Measurements from ENCODE around the gene ARHGAP29.

Gene ARHGAP29

DNA sequence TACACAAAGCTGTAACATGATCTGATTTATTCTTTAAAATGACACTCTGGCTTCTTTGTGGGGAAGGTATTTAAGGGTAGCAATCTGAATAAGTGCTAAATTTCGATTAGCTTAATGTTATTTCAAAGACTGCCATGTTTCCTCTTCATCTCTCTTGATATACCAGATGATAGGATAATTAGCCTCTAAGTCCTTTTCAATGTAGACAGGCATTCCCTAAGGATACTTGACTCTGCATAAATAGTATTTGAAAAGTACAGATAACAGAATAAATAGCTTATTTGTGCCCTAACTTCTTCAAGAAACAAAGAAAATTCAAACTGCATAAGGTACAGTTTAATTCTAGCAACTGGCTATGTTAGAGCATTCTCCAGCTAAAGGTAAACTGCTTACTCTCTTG lies 46.2 kb downstream of the ARHGAP29 start:
- ChIA-PET POLR2A (no interaction called here), CTCF (interaction anchor here (1.1 to 3.9 kb wide), 6 partner anchors 13 to 151 kb away, joined by 3 to 16 read pairs (median 5); no protein-coding TSS in a partner anchor)
- no peak for DNase-seq (ENCODE audit: low read depth, low spot score)
- TF ChIP-seq, protein P1, sequence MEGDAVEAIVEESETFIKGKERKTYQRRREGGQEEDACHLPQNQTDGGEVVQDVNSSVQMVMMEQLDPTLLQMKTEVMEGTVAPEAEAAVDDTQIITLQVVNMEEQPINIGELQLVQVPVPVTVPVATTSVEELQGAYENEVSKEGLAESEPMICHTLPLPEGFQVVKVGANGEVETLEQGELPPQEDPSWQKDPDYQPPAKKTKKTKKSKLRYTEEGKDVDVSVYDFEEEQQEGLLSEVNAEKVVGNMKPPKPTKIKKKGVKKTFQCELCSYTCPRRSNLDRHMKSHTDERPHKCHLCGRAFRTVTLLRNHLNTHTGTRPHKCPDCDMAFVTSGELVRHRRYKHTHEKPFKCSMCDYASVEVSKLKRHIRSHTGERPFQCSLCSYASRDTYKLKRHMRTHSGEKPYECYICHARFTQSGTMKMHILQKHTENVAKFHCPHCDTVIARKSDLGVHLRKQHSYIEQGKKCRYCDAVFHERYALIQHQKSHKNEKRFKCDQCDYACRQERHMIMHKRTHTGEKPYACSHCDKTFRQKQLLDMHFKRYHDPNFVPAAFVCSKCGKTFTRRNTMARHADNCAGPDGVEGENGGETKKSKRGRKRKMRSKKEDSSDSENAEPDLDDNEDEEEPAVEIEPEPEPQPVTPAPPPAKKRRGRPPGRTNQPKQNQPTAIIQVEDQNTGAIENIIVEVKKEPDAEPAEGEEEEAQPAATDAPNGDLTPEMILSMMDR (IDR thresholded peaks at IDR 0.05; ENCODE audit: insufficient read depth, low read length, missing control alignments): no peak
- H3K4me3 ChIP-seq (ENCODE audit: low read depth, low read length): no peak overlapping the region

DNA sequence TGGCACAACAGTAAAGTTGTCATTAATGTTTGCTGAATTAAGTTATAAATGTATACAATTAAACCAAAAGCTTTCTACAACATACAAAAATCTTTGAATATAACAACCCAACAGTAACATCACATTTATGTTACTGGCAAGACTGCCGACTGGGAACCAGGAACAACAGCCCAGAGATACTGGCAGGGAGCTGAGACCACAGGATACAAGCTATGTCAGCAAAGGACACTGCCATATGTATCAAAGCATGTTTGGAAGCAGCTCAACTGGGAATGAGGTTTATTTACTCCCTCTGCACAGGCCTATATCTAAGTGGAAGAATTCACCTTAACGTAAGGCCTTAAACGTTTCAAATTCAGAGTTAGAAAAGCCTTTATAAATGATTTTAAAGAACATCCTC lies 50.4 kb downstream of the ARHGAP29 start:
- POLR2A ChIA-PET: no interaction called here
- CTCF ChIA-PET: interaction anchor here (0.9 to 1.7 kb wide), 6 partner anchors 9 to 161 kb away, joined by 3 to 4 read pairs (median 3); no protein-coding TSS in a partner anchor
- TF ChIP-seq, protein P1 (IDR thresholded peaks at IDR 0.05; ENCODE audit: insufficient read depth, low read length, missing control alignments): no peak
- DNase-seq (ENCODE audit: low read depth, low spot score): no peak
- no peak overlapping the region for H3K4me3 ChIP-seq (ENCODE audit: low read depth, low read length)

DNA sequence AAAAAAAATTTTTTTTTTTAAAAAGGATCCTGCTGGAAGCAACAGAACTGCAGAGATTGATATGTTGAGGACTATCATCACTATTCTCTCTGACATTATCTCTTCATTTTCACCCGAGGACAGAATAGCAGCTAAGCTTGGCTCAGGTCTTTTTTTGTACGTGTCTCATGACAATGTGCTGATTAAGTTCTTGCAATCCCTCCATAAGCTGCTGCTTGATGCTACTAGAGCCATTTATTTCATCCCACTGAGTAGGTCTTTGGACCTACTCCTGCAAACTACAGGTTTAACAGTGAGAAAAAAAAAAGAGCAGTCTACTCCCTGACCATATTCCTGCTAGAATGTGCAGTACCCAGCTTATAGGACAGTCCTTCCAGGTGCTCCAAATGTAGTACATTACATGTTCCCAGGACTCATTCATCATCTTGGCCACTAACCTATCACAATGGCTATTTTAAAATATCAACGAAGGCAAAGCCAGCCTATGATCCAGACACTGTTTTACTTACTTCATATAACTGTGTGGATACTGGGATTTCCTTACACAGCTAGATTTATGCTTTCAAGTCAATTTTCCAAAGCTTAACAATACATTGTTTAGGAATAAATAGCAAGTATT lies 54.1 kb downstream of the ARHGAP29 start:
- CTCF ChIA-PET: interaction anchor here (1.1 to 1.4 kb wide), 2 partner anchors 121 to 152 kb away, joined by 3 to 5 read pairs; no protein-coding TSS in a partner anchor
- TF ChIP-seq, protein P1 (IDR thresholded peaks at IDR 0.05; ENCODE audit: insufficient read depth, low read length, missing control alignments): no peak
- DNase-seq (ENCODE audit: low read depth, low spot score): no peak
- H3K4me3 ChIP-seq (ENCODE audit: low read depth, low read length): no peak overlapping the region
- POLR2A ChIA-PET: no interaction called here

DNA sequence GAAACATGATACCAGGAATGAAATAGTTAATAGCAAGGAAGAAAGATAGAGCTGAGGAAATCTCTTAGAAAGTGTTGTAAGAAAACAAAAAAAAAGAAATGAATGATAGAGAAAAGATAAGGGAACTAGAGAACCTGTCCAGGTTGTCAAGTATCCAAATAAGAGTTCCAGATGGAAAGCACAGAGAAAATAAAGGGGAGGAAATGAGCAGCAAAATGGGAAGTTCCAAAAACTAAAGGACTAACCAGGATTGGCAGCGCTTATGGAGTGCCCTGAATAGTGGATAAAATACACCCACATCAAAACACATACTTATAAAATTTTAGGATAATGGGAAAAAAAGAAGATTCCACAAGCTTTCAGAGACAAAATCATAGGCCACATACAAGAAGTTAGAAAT lies 55.2 kb downstream of the ARHGAP29 start:
- no peak for DNase-seq (ENCODE audit: low read depth, low spot score)
- CTCF ChIA-PET: interaction anchor here (0.9 kb wide), 1 partner anchor 120 kb away, joined by 4 read pairs; no protein-coding TSS in a partner anchor
- no peak overlapping the region for H3K4me3 ChIP-seq (ENCODE audit: low read depth, low read length)
- TF ChIP-seq, protein P1 (IDR thresholded peaks at IDR 0.05; ENCODE audit: insufficient read depth, low read length, missing control alignments): no peak
- POLR2A ChIA-PET: no interaction called here

DNA sequence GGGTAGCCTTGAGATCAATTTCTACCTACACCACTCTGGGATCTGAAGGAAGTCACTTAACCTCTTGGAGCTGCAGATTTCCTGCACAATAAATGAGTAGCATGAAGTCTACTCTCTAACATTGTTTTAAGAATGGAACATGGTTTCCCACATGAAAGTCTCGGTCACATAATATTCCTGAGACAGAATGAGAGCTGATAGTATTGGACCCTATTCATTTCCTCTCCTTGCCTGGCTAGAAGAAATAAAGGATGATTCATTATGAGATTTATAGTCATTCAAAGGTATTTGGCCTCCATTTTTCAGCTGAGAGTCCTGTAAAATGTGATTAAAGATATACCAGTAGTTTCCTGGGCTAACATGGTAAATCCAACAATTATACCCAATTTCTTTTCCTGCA lies 56.7 kb downstream of the ARHGAP29 start:
- DNase-seq (ENCODE audit: low read depth, low spot score): no peak
- POLR2A ChIA-PET: no interaction called here
- no peak overlapping the region for H3K4me3 ChIP-seq (ENCODE audit: low read depth, low read length)
- CTCF ChIA-PET: no interaction called here
- TF ChIP-seq, protein P1 (IDR thresholded peaks at IDR 0.05; ENCODE audit: insufficient read depth, low read length, missing control alignments): no peak

DNA sequence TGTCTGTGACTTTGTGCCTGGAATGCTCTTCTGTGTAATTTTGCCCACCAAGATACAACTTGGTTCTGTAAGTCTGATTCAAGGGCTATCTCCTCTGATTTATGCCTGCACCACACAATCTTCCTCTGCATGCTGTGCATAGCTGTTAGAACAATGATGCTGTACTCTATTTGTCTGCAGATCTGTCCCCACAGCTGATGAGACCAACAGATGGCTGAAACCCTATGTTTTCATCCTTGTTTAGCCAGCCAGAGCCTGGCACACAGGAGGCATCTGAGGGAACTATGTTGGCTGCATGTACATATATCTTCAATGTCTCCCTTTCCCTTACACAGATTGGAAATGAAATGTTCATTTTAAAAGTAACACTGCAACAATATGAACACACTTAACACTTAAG lies 58.5 kb downstream of the ARHGAP29 start:
- DNase-seq (ENCODE audit: low read depth, low spot score): no peak
- TF ChIP-seq, protein P1 (IDR thresholded peaks at IDR 0.05; ENCODE audit: insufficient read depth, low read length, missing control alignments): no peak
- no peak overlapping the region for H3K4me3 ChIP-seq (ENCODE audit: low read depth, low read length)
- POLR2A ChIA-PET: no interaction called here
- CTCF ChIA-PET: no interaction called here

Data from AG04449 (cell line).